Measurements from ENCODE around the gene DYNC1LI2. TPM values are rescaled to one million over a fixed set of nuclear protein-coding genes. Genes with fewer than 3 reads are reported as not detected.
"Not testable (repeated sequence)": the region's sequence is repeated elsewhere in the genome, so short reads cannot be mapped to it uniquely, and the experiment has no call there.

Gene DYNC1LI2
- total RNA-seq, 4 donors from 2014 or later = 57.4 to 80.3 (median 62.6) TPM

GRCh38 chr16:66691234-66691633 lies 60.2 kb downstream of the DYNC1LI2 start:
- Histone ChIP-seq H3K27ac (no peak overlapping the region), H3K27me3 (no peaks in the 10 kb centered on the region), H3K9me3 (no peaks in the 10 kb centered on the region), H3K4me1 (peaks cover 8 to 14% of the 10 kb centered on the region in 2 donors), H3K36me3 (no peaks in the 10 kb centered on the region), H3K4me3 (no peak overlapping the region)
- DNase-seq (no peak), ATAC-seq (no peak)
- intact Hi-C loops (cut with DNase I; ENCODE audit: low total_unique reads) = no loop called here
- TF ChIP-seq POLR2A (IDR thresholded peaks at IDR 0.05) = no peak
- no peak for TF ChIP-seq CTCF (IDR thresholded peaks at IDR 0.05 in 4 of 5, conservative IDR thresholded peaks at IDR 0.05 in 1 of 5)
- in situ Hi-C loops (cut with MboI; ENCODE audit: low sequenced_read_pairs in 4 of 4) = no loop called here

DNA sequence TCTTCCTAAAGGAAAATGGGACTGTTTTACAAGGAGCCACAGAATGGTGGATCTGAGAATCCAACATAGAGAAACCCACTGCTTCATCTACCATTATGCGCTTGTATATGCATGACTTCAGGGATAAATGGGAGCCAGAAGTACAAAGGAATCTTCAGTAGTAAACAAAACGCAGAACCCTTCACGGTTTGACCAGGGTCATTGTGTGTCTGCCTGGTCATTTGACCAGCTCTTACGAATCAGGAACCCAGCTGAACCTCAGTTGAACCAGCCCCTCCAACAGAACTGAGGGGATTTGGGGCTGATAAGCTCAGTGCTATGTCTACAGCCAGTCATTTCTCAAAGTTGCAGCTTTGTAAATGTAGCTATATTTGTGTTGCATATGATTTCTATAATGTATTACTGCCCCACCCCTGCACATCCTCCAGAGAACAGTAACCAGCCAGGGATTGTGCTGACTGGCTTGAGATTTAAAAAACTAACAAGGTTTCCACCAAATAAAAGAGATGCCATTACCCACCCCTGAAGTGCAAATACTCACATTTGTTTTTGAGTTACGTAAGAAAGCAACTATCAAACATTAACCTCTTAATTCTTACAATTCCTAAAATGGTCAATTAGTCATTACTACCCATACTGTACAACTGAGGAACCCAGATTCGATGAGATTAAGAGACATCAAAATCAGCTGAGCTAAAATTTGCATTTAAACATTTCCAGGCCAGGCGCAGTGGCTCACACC lies 61.1 kb downstream of the DYNC1LI2 start:
- intact Hi-C loops (cut with DNase I; ENCODE audit: low total_unique reads) (no loop called here), in situ Hi-C loops (cut with MboI; ENCODE audit: low sequenced_read_pairs in 4 of 4) (no loop called here)
- Histone ChIP-seq H3K4me1 (peaks cover under 1 to 6% of the 10 kb centered on the region in 2 donors), H3K27me3 (no peaks in the 10 kb centered on the region), H3K9me3 (no peaks in the 10 kb centered on the region), H3K36me3 (no peaks in the 10 kb centered on the region), H3K4me3 (no peak overlapping the region), H3K27ac (no peak overlapping the region)
- TF ChIP-seq POLR2A (IDR thresholded peaks at IDR 0.05) (no peak), CTCF (IDR thresholded peaks at IDR 0.05 in 4 of 5, conservative IDR thresholded peaks at IDR 0.05 in 1 of 5) (no peak)
- DNase-seq = no peak
- no peak for ATAC-seq

- no peak for DNase-seq
- in situ Hi-C loops (cut with MboI; ENCODE audit: low sequenced_read_pairs in 4 of 4) (no loop called here), intact Hi-C loops (cut with DNase I; ENCODE audit: low total_unique reads) (no loop called here)
- no peaks in the 10 kb centered on the region for H3K9me3 ChIP-seq
- no peak for ATAC-seq
- H3K27ac ChIP-seq = no peak overlapping the region
- H3K27me3 ChIP-seq = no peaks in the 10 kb centered on the region
- no peak for TF ChIP-seq CTCF (IDR thresholded peaks at IDR 0.05 in 4 of 5, conservative IDR thresholded peaks at IDR 0.05 in 1 of 5)
- no peak for TF ChIP-seq POLR2A (IDR thresholded peaks at IDR 0.05)
- H3K36me3 ChIP-seq = no peaks in the 10 kb centered on the region
- no peak overlapping the region for H3K4me3 ChIP-seq
- no peaks in the 10 kb centered on the region for H3K4me1 ChIP-seq
Observed at GRCh38 chr16:66689282-66689681, 62.1 kb downstream of the DYNC1LI2 start.

- DNase-seq (no peak), ATAC-seq (no peak)
- in situ Hi-C loops (cut with MboI; ENCODE audit: low sequenced_read_pairs in 4 of 4) (no loop called here), intact Hi-C loops (cut with DNase I; ENCODE audit: low total_unique reads) (no loop called here)
- no peak for TF ChIP-seq POLR2A (IDR thresholded peaks at IDR 0.05)
- no peak for TF ChIP-seq CTCF (IDR thresholded peaks at IDR 0.05 in 4 of 5, conservative IDR thresholded peaks at IDR 0.05 in 1 of 5)
- H3K4me1 ChIP-seq = no peaks in the 10 kb centered on the region
- no peak overlapping the region for H3K27ac ChIP-seq
- no peaks in the 10 kb centered on the region for H3K27me3 ChIP-seq
- no peak overlapping the region for H3K4me3 ChIP-seq
- no peaks in the 10 kb centered on the region for H3K36me3 ChIP-seq
- H3K9me3 ChIP-seq = no peaks in the 10 kb centered on the region
Observed at GRCh38 chr16:66687906-66688625, 63.3 kb downstream of the DYNC1LI2 start.

GRCh38 chr16:66685501-66686115 lies 65.8 kb downstream of the DYNC1LI2 start:
- H3K4me3 ChIP-seq; H3K27me3 ChIP-seq; intact Hi-C loops (cut with DNase I; ENCODE audit: low total_unique reads); in situ Hi-C loops (cut with MboI; ENCODE audit: low sequenced_read_pairs in 4 of 4); H3K9me3 ChIP-seq; DNase-seq; H3K36me3 ChIP-seq; H3K4me1 ChIP-seq; ATAC-seq; H3K27ac ChIP-seq: not testable (repeated sequence)

Data from gastrocnemius medialis (tissue), 4 donors.